Activated T-cell treated with anti-CD3 and anti-CD28 coated beads for 1 hour (primary cell): ENCODE measurements around the gene NCBP1.

Source experiments
- DNase-seq: peaks from one replicate; pipeline ENCODE4 v3.0.0-alpha.2; 2020; ENCODE audit warnings: low read depth

NCBP1 gene

DNA sequence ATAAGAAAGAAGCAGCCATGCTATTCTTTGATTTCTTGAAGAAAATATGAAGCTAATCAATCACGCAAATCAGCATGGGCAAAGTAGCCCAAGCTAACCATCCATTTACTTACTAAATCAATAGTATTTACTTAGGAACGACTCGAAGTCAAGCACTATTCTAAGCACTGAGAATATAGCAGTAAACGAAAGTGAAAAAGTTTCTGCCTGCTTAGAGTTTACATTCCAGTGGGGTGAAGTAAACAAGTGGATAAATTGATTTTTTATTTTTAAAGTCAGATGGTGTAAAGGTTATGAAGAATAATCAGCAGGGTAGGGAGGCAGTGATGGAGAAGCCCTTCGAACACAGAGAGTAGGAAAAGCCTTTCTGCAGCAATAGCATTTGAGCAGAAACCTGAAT lies 6.0 kb upstream of the NCBP1 start:
- DNase-seq = no peak

DNA sequence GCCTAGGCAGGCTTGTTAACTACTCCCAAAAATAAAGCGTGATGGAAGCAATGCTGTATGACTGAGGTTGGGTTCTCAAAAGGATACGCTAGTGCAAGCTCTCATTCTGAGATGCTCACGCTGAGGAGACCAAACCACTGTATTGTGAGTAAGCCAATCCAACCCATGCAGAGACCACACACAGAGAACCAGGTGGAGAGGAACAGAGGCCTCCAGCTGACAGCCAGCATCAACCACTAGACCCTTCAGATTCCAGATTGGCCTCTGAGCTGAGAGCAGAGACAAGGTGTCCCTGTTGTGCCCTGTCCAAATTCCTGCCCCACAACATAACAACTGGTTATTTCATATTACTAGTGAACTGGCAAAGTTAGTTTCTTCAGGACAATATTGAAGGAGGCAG lies 5.0 kb upstream of the NCBP1 start:
- DNase-seq = no peak

DNA sequence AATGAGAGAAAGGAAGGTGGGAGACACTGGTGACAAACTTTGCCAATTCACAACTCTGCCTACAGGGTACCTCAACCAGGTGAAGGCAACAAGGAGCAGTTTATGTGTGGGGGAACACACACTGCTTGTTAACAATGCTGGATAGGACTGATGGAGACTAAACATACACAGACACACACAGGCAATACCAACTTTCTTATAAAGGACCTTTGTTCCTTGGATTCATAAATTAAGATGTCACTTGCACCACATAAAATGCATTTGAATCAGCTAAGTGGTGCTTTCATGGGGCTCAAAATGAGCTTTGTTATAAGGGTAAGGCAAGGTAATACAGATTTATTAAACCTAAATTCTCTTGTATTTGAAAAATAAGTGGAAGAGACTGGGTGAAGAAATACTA lies 4.5 kb upstream of the NCBP1 start:
- DNase-seq = no peak

DNA sequence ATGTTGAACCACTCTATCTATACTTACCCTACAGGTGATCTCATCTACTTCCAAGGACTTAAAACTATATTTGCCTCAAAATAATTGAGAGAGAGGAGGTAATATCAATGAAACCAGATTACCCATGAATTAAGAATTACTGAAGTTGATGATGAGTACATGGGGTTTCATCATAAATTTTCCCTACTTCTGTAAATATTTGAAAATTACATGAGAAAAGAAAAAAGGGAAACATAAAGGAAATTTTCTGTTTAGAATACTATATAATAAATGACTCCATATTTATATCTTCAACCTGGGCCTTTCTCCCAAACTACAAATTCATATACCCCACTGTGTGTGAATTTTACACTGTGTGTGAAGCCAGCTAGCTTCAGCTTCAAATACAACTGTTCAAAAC lies 3.0 kb upstream of the NCBP1 start:
- no peak for DNase-seq

DNA sequence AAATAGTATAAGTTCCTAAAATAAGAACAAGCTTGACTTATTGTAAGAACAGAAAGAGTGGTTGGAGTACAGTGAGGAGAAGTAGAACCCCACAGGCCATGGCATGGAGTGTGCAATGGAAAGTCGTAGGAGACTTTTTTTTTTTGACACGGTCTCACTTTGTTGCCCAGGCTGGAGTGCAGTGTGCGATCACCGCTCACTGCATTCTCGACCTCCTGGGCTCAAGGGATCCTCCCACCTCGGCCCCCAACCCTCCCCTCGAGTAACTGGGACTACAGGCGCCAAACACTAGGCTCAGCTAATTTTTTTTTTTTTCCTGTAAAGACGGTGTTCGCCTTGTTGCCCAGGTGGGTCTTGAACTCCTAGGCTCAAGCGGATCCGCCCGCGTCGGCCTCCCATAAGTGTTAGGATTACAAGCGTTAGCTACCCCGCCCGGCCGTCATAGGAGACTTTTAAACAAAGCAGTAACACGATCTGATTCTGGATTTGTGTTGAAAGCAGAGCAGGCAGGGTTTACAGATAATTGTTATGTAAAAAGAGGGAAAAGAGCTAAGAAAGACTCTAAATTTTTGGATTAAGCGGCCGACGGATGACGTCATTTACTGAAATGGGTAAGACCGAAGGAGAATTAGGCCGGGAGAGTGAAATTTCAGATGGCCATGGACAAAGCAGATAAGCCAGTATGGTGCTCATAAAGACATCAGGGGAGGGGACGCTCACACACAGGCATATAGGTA lies 1.2 kb upstream of the NCBP1 start:
- DNase-seq = no peak

DNA sequence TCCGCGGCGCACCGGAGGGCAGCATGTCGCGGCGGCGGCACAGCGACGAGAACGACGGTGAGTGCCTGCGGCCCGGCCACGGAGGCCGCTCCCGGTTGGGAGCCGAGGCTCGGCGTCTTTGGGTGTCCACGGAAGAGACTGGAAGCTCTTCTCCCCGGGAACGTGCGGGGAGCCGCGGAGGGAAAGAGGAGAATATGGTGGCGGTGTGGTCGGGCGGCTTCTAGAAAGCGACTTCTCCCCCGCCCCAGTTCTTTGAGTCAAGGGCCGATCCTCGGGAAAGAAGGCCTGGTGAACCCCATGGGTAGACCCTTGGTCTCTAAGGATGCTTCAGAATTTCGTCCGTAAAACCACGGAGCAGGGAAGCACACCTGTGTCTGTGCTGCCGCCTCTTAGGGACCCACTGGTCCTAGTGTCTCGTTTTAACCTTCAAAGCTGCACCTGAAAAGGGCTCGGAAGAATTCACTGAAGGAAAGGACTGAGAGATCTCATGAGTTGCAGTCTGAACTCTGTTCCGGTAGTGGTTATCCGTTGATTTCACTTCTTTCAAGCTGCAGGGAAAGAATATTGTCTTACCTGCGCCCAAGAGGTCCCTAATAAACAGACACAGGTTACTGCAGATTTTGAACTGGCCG lies 354 bp downstream of the NCBP1 start:
- no peak for DNase-seq

DNA sequence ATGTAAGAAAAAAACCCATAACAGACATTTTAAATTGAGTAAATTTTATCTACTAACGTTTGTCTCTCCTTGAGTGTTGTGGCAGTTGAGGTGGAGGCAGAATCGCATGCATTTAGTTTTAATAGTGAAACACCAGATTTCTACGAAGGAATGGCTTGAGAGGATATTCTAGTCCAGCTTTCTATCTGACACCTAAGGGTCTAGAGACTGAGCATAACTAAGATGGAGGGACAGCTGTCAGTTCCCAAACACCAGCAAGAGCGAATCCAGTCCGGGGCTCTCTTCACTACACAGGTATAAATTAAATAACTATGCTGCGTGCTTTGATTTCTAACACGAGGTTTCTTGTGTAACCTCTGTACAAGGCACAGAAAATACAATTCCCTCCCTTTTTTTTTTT lies 1.4 kb downstream of the NCBP1 start:
- DNase-seq = no peak

DNA sequence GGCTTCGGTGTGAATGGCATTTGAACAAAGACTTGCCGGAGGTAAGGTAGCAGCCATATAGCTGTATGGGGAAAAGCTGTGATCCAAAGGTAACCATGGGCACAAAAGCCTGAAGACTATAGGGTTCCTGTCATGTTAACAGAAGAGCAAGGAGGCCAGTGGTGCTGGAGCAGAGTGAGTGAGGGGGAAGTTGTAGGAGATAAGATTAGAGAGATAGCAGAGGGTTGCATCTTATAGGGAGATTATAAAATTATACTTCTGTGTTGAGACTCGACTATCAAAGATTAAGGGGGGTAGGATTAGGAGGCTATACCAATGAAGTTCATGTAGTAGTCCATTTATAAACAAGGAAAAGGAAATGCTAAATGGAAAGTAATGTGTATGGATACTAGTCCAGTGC lies 3.3 kb downstream of the NCBP1 start:
- DNase-seq = no peak

DNA sequence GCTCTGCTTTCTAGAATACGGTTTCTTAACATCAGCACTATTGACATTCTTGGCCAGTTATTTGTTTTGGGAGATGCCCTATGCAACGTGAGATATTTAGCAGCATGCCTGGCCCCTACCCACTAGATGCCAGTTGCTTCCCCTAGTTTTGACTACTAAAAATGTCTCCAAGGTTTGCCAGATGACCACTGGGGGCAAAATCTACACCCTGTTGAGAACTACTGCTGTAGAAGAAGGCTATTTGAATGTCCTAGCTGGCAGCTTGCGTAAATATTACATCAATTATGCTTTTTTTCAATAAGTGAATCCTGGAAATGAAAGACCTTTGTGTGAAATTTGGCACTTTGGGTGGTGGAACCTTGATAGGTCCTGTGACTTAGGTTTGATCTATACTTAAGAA lies 5.0 kb downstream of the NCBP1 start:
- no peak for DNase-seq

DNA sequence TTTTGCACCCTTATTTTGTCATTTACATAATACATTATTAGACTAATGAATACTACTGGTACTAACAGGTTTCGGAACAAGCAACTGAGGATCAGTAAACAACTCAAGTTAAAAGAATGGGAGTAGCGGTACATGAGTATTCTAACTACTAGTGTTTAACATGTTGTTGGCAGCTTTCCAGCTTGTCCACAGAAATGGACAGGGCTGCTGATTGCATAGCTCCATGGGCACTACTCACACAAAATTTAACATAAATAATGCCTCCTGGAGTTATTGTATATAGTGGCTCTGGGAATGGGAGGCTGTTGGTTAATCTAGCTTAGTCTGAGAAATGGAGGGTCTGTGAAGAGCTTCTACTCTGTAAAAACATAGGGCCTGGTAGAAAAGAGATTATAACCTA lies 6.7 kb downstream of the NCBP1 start:
- DNase-seq = no peak

DNA sequence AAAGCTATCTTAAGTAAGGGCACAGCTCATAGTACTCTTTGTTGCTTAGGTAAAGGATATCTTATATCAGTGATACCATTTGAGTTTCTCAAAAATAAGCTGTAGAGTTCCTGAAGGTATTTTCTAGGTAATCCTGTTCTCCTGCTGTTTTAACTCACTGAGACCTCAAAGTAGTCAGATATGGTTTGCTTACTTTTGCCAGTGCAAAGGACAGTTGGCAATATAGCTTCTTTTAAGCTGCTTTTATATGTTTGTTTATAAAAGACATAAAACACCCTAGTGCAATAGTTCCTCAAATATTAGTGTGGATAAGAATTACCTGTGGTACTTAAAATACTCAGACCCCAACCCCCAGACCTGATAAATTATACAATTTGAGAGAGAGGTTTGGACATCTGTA lies 12.1 kb downstream of the NCBP1 start:
- DNase-seq = no peak

DNA sequence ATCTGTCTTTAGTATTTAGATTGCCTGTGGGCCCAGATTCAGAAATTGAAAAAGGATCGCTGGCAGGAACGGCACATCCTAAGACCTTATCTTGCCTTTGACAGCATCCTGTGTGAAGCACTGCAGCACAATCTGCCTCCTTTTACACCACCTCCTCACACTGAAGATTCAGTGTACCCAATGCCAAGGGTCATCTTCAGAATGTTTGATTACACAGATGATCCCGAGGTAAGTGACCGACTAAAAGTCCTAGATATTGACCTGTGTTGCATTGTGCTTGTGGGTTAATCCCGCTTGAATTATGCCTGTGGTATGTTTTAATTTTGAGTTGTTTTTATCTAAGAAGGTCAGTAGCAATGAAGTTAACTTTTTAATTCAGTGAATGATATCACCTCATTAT lies 14.4 kb downstream of the NCBP1 start:
- no peak for DNase-seq

DNA sequence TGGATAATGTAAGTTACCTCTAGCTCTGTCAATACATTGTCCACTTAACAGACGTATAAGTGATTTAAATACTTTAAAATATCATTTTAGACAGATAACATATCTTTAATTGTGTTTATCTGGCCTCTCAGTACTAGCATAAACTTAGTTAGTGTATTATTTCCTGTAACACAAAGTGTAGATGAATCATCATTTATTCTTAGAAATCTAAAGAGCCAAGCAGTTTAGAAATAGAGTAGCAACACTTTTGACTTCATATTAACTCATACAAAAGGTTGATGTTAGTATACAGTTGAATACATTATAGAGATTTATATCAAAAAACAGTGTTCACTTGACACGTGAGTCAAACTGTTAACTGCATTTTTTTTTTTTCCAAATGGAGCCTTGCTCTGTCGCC lies 18.0 kb downstream of the NCBP1 start:
- DNase-seq = no peak

DNA sequence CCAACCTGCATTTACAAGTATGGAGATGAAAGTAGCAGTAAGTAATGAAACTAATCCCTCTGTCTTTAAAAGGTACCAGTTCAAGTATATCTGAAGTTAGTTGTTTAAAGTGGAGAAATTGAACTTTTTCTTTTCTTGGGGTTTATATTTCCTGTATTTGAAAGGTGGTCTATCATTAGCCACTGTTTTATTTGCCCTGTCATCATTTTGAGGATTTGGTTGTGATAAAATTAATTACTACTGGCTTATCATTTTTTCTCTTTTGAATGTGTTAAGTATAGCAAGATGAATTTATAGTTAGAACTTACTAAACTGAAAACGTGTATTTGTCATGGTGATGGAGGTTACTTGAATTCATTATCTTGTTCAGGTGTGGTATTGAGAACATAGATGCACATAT lies 25.1 kb downstream of the NCBP1 start:
- DNase-seq = no peak

DNA sequence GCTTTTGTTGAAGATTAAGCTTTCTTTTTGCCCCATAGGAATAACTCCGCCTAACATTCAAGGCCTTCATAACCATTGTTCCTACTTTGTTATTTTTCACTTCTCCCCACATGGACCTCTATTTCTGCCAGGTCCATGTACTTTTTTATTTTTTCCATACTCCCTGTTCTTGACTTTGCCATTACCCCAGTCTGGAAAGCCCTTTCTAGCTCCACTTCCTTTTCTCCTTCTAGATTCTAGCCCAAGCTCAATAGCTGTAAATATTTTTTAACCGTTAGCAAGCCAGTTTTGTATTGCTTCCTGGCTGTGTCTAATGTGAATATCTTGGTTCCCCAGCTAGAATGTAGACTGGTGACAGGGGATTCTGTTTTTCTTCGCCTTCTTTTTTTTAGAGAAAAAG lies 26.1 kb downstream of the NCBP1 start:
- DNase-seq = no peak

DNA sequence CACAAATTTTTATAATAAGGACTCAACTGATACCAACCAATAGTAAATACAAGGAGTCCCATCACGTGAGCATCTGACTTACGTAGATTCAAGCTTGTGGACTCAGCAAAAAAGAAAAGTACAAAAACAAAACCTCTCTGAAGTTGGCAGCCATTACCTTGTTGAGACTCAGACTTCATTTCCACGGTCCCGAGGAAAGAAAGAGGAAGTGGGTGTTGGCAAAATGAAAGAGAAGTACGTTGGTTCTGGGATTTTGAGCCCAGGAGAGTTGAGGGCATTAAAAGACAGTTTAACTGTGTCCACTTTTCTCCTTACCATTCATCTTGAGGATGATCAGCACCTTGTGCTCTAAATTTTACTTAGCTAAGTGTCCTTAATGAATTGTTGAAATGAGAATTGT lies 26.7 kb downstream of the NCBP1 start:
- DNase-seq = no peak

DNA sequence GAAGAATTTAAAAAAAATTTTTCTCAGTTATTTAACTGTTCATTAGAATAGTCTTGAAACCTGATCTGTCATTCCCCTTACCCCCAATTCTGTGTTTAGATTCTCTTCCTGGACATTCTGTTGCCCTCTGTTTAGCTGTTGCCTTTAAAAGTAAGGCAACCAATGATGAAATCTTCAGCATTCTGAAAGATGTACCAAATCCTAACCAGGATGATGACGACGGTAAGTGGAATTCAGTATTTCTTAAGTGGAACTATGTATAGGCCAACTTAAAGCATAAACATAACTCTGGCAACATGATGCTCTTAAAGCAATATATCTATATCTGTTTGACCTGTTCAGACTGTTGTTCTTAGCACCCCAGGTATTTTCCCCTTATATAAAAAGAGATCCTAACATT lies 27.2 kb downstream of the NCBP1 start:
- DNase-seq = no peak

DNA sequence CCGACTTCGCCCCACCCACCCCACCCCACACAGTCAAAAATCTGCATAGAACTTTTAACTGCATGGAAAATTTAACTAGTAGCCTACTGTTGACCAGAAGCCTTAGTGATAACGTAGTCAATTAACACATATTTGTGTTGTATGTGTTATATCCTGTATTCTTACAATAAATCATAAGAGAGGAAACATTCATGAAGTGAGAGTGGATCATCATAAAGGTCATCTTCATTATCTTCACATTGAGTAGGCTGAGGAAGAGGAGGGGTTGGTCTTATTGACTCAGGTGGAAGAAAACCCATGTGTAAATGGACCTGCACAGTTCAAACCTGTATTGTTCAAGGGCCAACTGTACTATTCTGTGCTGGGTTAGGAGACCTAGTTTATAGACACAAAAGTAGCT lies 32.1 kb downstream of the NCBP1 start:
- no peak for DNase-seq

DNA sequence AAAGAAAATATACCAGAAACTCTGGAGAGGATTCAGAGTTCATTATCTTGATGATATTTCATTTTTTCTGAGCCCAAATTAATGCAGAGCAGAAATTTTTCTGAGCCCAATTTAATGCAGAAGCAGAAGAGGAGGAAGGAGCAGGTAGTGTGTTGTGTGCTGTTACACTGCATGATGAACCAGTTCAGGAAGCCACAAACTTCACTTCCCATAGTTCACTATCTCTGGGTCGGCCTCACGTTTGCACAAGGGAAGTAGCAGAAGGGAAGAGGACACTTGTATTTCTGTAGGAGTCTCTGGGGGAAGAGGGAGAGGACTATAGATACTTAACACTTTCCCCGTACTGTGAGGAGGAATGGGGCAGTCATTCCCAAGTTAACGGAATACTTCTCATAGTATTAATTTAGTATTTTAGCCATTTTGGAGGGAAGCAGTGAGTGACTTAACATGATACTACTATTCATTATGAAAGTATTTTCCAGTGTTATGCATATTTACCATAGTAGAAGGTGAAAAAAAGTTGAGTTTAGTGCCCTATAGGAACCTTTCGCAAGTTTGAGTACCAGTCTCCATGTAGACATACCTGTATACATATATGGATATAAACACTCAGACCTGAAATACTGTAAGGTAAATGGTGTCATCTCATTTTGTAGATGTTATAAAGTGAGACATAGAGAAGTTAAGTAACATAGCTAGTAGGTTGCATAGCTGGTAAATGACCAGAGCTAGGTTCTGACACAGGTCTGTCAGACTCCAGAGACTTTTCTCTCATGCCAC lies 33.5 kb downstream of the NCBP1 start:
- no peak for DNase-seq

DNA sequence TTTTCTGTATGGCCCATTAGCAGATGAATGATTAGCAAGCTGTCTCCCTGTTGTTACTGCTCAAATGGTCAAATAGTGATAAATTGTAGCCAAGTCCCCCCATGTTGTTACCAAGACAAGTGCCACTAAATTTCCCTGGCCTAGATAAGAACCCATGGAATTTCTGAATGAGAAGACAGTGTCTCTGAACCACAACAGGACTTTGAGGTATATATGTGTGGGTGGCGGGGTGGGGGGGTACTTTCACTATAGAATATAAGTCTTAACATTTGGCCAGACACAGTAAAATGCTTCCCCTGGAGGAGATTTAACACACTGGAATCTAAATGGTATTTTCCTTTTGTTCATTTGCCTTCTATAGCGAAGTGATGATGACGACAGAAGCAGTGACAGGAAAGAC lies 34.9 kb downstream of the NCBP1 start:
- no peak for DNase-seq

DNA sequence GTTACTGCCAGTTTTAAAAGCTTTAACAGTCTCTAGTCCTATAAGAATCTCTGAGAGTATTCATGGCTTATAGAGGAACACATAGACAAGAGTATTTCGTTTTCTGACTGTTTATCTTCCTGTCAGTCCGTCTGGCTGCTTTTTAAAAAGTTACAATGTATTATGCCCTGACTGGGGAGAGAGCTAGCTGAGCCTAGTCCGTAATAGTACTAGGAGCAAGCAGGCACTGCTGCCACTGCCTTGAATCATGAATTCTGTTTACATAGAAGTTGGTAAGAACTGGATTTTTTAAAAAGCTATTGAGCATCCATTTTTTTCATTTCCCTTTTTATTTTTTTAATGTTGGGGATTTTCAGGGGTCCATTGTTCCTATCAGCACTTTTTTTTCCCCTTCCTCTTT lies 37.0 kb downstream of the NCBP1 start:
- DNase-seq = no peak

DNA sequence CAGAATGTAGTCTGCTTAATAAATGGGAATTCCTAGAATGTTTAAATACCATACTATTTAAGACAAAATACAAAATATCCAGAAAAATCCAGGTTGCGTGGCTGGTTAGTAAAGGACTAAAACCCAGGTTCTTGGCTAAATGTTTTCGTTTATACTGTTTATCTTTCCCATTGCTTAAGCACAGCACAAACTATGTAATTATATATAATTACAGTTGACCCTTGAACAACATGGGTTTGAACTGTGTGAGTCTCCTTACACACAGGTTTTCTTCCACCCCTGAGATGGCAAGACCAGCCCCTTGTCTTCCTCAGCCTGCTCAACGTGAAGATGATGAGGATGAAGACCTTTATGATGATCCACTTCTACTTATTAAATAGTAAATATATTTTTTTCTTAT lies 38.8 kb downstream of the NCBP1 start:
- DNase-seq = no peak

DNA sequence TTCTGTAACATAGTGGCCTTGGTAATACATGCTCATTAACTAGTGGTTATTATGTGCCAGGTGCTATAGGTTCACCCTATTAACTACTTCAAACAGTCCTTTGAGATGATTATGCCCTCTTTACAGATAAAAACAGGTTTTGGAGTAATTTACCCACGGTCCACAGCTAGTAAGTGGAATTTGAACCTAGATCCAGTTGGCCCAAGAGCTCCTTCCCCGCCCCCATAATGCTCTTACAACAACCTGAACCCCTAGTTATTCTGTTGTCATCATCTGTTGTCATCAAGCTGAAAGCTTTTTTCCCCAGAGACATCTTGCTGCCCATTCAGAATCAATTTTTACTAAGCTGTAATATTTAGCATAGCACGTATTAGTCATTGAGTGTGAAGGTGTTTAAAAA lies 40.3 kb downstream of the NCBP1 start:
- no peak for DNase-seq

DNA sequence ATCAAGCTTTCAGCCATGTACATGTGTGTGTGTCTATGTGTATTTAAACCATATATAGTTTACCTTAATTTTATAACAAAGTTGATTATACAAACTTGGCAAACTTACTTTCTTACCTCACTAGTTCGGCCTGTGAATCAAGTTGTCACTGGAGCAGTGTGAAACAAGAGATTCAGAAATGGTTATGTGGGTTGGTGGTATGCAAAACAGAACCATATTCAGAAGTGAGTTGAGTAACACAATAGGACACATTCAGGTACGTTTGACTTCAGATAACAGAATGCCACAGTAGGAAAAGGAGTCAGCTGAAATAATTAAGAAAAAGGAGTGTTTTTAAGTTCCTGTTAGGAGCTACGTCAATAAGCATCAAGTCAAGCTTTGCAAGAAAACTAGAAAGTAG lies 42.0 kb downstream of the NCBP1 start:
- no peak for DNase-seq
